Mesenchymal stem cell (in vitro differentiated cells and primary cell): Measurements from ENCODE around the gene CPNE8.

Source experiments
- DNase-seq: peaks from one replicate; pipeline ENCODE4 v3.0.0-alpha.2; 2013
- H2AFZ ChIP-seq: one replicate; pipeline ENCODE4 v1.6.1; 2013; ENCODE audit warnings: low read depth, mild to moderate bottlenecking, control low read depth, inconsistent platforms, low read length, moderate library complexity
- H2AK5ac ChIP-seq: 2 replicates; pipeline ENCODE4 v1.6.1; 2013; ENCODE audit warnings: low read length, moderate library complexity, mild to moderate bottlenecking, inconsistent platforms; ENCODE audit not compliant: severe bottlenecking
- H2BK120ac ChIP-seq: one replicate; pipeline ENCODE4 v1.6.1; 2013; ENCODE audit warnings: low read depth, mild to moderate bottlenecking, inconsistent platforms, low read length, moderate library complexity
- H2BK12ac ChIP-seq, 2 experiments: one replicate each; pipeline ENCODE4 v1.6.1; 2013; ENCODE audit warnings: inconsistent platforms in 2 of 2, low read length in 2 of 2, mild to moderate bottlenecking in 2 of 2, moderate library complexity in 2 of 2, control low read depth in 1 of 2
- H2BK15ac ChIP-seq: one replicate; pipeline ENCODE4 v1.6.1; 2013; ENCODE audit warnings: mild to moderate bottlenecking, low read depth, inconsistent platforms; ENCODE audit not compliant: poor library complexity, severe bottlenecking
- H2BK5ac ChIP-seq: 2 replicates; pipeline ENCODE4 v1.6.1; 2013; ENCODE audit warnings: low read depth, mild to moderate bottlenecking, low read length, control low read depth, inconsistent platforms; ENCODE audit not compliant: poor library complexity, severe bottlenecking
- H3K14ac ChIP-seq, 2 experiments: one replicate each; pipeline ENCODE4 v1.6.1; 2013; ENCODE audit warnings: inconsistent platforms in 2 of 2, low read length in 2 of 2, control low read depth in 1 of 2, mild to moderate bottlenecking in 1 of 2, moderate library complexity in 1 of 2
- H3K18ac ChIP-seq, 2 experiments: one replicate each; pipeline ENCODE4 v1.6.1; 2013; ENCODE audit warnings: inconsistent platforms in 2 of 2, low read length in 2 of 2, control low read depth in 1 of 2, low read depth in 1 of 2, mild to moderate bottlenecking in 1 of 2
- H3K23ac ChIP-seq, 2 experiments: one replicate each; pipeline ENCODE4 v1.6.1; 2013; ENCODE audit warnings: inconsistent platforms in 2 of 2, low read length in 2 of 2, mild to moderate bottlenecking in 2 of 2, moderate library complexity in 2 of 2, control low read depth in 1 of 2
- H3K27ac ChIP-seq: 2 replicates; pipeline ENCODE4 v1.5.1; 2013; ENCODE audit warnings: mild to moderate bottlenecking, moderate library complexity, low read length, control low read depth, inconsistent platforms; ENCODE audit not compliant: poor library complexity, severe bottlenecking
- H3K27me3 ChIP-seq, 2 experiments: 2 replicates each; pipeline versions ENCODE4 v1.6.1 to v1.7.0; 2013; ENCODE audit warnings: low read length in 2 of 2, mild to moderate bottlenecking in 2 of 2, moderate library complexity in 2 of 2, control low read depth in 1 of 2, inconsistent platforms in 1 of 2; ENCODE audit not compliant: control insufficient read depth in 1 of 2, insufficient read depth in 1 of 2
- H3K36me3 ChIP-seq, 2 experiments: 2 replicates each; pipeline versions ENCODE4 v1.6.1 to v1.7.0; 2013; ENCODE audit warnings: low read length in 2 of 2, control low read depth in 1 of 2, inconsistent platforms in 1 of 2, low read depth in 1 of 2, mild to moderate bottlenecking in 1 of 2; ENCODE audit not compliant: insufficient read depth in 2 of 2, control insufficient read depth in 1 of 2
- H3K4ac ChIP-seq, 2 experiments: one replicate each; pipeline ENCODE4 v1.6.1; 2013; ENCODE audit warnings: inconsistent platforms in 2 of 2, low read length in 2 of 2, mild to moderate bottlenecking in 2 of 2, moderate library complexity in 2 of 2, control low read depth in 1 of 2, low read depth in 1 of 2
- H3K4me1 ChIP-seq: 2 replicates; pipeline ENCODE4 v1.6.1; 2013; ENCODE audit warnings: low read depth, low read length, control low read depth; ENCODE audit not compliant: control insufficient read depth, insufficient read depth
- H3K4me2 ChIP-seq: 2 replicates; pipeline ENCODE4 v1.6.1; 2013; ENCODE audit warnings: low read length, mild to moderate bottlenecking, inconsistent platforms; ENCODE audit not compliant: poor library complexity, severe bottlenecking
- H3K4me3 ChIP-seq, 2 experiments: 2 replicates each; pipeline versions ENCODE4 v1.5.1 to v1.7.0; 2013; ENCODE audit warnings: low read length in 2 of 2, mild to moderate bottlenecking in 2 of 2, control low read depth in 1 of 2, low read depth in 1 of 2; ENCODE audit not compliant: insufficient read depth in 1 of 2
- H3K79me1 ChIP-seq: replicated peaks from 2 replicates; pipeline ENCODE4 v1.6.1; 2013; ENCODE audit warnings: mild to moderate bottlenecking, control low read depth, low read length, inconsistent platforms; ENCODE audit not compliant: poor library complexity, severe bottlenecking
- H3K9ac ChIP-seq: 2 replicates; pipeline ENCODE4 v1.7.0; 2013; ENCODE audit warnings: mild to moderate bottlenecking, low read length, moderate library complexity
- H3K9me3 ChIP-seq: 2 replicates; pipeline ENCODE4 v1.7.0; 2013; ENCODE audit warnings: mild to moderate bottlenecking, low read length; ENCODE audit not compliant: control insufficient read depth
- H4K8ac ChIP-seq: one replicate; pipeline ENCODE4 v1.6.1; 2013; ENCODE audit warnings: inconsistent platforms, mild to moderate bottlenecking, low read length, moderate library complexity
- H4K91ac ChIP-seq: one replicate; pipeline ENCODE4 v1.6.1; 2013; ENCODE audit warnings: mild to moderate bottlenecking, low read length, inconsistent platforms
- WGBS: methylation state at CpG from one replicate; pipeline ENCODE4 v1.1.7; 2013; ENCODE audit warnings: mixed read lengths; 5-methylcytosine and 5-hydroxymethylcytosine counted together

CPNE8 gene

GRCh38 chr12:38625306-38625705 lies 280.1 kb downstream of the CPNE8 start:
- no peak overlapping the region for H2BK120ac ChIP-seq
- no peak overlapping the region for H2BK15ac ChIP-seq
- H2AFZ ChIP-seq, result no peak overlapping the region
- H3K4me2 ChIP-seq, result no peak overlapping the region
- no peak overlapping the region for H3K27ac ChIP-seq
- no peak overlapping the region for H2BK12ac ChIP-seq
- H2BK5ac ChIP-seq, result no peak overlapping the region
- no peak overlapping the region for H3K4me3 ChIP-seq
- no peaks in the 10 kb centered on the region for H3K4me1 ChIP-seq
- 86% methylated on average over 5 of the region's 5 CpGs for WGBS
- H3K79me1 ChIP-seq, result no peaks in the 10 kb centered on the region
- H3K36me3 ChIP-seq, result no peaks in the 10 kb centered on the region
- H3K4ac ChIP-seq, result no peak overlapping the region
- H2AK5ac ChIP-seq, result no peak overlapping the region
- H3K27me3 ChIP-seq, result no peaks in the 10 kb centered on the region
- H3K9me3 ChIP-seq, result no peaks in the 10 kb centered on the region
- no peak overlapping the region for H3K9ac ChIP-seq
- H3K18ac ChIP-seq, result no peak overlapping the region
- H4K91ac ChIP-seq, result no peak overlapping the region
- H3K23ac ChIP-seq, result no peak overlapping the region
- DNase-seq, result no peak
- no peak overlapping the region for H3K14ac ChIP-seq
- H4K8ac ChIP-seq, result no peak overlapping the region

- 0% methylated on average over 1 of the region's 2 CpGs for WGBS
- H3K9ac ChIP-seq, result no peak overlapping the region
- H2AFZ ChIP-seq, result no peak overlapping the region
- H3K36me3 ChIP-seq, result no peaks in the 10 kb centered on the region
- H2AK5ac ChIP-seq, result no peak overlapping the region
- H2BK120ac ChIP-seq, result no peak overlapping the region
- no peak overlapping the region for H3K4me2 ChIP-seq
- no peaks in the 10 kb centered on the region for H3K4me1 ChIP-seq
- H3K14ac ChIP-seq, result no peak overlapping the region
- H3K27me3 ChIP-seq, result no peaks in the 10 kb centered on the region
- H3K9me3 ChIP-seq, result no peaks in the 10 kb centered on the region
- no peak overlapping the region for H2BK5ac ChIP-seq
- no peak overlapping the region for H3K27ac ChIP-seq
- no peak overlapping the region for H2BK12ac ChIP-seq
- no peak for DNase-seq
- H4K91ac ChIP-seq, result no peak overlapping the region
- no peak overlapping the region for H3K4ac ChIP-seq
- no peaks in the 10 kb centered on the region for H3K79me1 ChIP-seq
- no peak overlapping the region for H3K18ac ChIP-seq
- H3K23ac ChIP-seq, result no peak overlapping the region
- no peak overlapping the region for H4K8ac ChIP-seq
- no peak overlapping the region for H2BK15ac ChIP-seq
- no peak overlapping the region for H3K4me3 ChIP-seq
These were observed 291.2 kb downstream of the CPNE8 start for GRCh38 chr12:38614171-38614570.

- H3K9me3 ChIP-seq, result no peaks in the 10 kb centered on the region
- no peak overlapping the region for H3K4me2 ChIP-seq
These were observed 294.5 kb downstream of the CPNE8 start for GRCh38 chr12:38610808-38611350.

GRCh38 chr12:38607295-38607694 lies 298.1 kb downstream of the CPNE8 start:
- Histone ChIP-seq H2BK12ac (no peak overlapping the region), H2BK5ac (no peak overlapping the region), H3K18ac (no peak overlapping the region), H2AK5ac (no peak overlapping the region), H4K8ac (no peak overlapping the region), H3K36me3 (no peaks in the 10 kb centered on the region), H3K27ac (no peak overlapping the region), H3K23ac (no peak overlapping the region), H3K4me1 (no peaks in the 10 kb centered on the region), H3K27me3 (no peaks in the 10 kb centered on the region), H3K4ac (no peak overlapping the region), H4K91ac (no peak overlapping the region), H3K79me1 (no peaks in the 10 kb centered on the region), H3K4me2 (no peak overlapping the region), H3K9me3 (peaks cover 4% of the 10 kb centered on the region), H3K4me3 (no peak overlapping the region), H2BK120ac (no peak overlapping the region), H3K9ac (no peak overlapping the region), H2BK15ac (no peak overlapping the region), H2AFZ (no peak overlapping the region), H3K14ac (no peak overlapping the region)
- 100% methylated on average over 1 of the region's 1 CpG for WGBS
- DNase-seq, result no peak

More at GRCh38 chr12:38610808-38611350, 294.5 kb downstream of the CPNE8 start:
- DNase-seq, result no peak
- Histone ChIP-seq H3K18ac (no peak overlapping the region), H2AFZ (no peak overlapping the region), H2AK5ac (no peak overlapping the region), H3K14ac (no peak overlapping the region), H3K9ac (no peak overlapping the region), H3K36me3 (no peaks in the 10 kb centered on the region), H3K23ac (no peak overlapping the region), H4K91ac (no peak overlapping the region), H3K27ac (no peak overlapping the region), H2BK120ac (no peak overlapping the region), H2BK15ac (no peak overlapping the region), H3K4ac (no peak overlapping the region), H3K4me1 (no peaks in the 10 kb centered on the region), H3K27me3 (no peaks in the 10 kb centered on the region), H2BK5ac (no peak overlapping the region), H3K79me1 (no peaks in the 10 kb centered on the region), H4K8ac (no peak overlapping the region), H2BK12ac (no peak overlapping the region), H3K4me3 (no peak overlapping the region)
- WGBS, result 87% methylated on average over 1 of the region's 2 CpGs
